GM18505 (cell line): ENCODE measurements around the gene PLTP.
A peak's percentile ranks its signal among the peaks of the same experiment; 100 is the strongest.
"Not testable (repeated sequence)": the region's sequence is repeated elsewhere in the genome, so short reads cannot be mapped to it uniquely, and the experiment has no call there.

Experiments
- ATAC-seq: cut with Tn5 transposase; IDR thresholded peaks from one replicate; pipeline ENCODE4 v1.9.1; 2021; ENCODE audit not compliant: unreplicated experiment
- POLR2A ChIP-seq: IDR thresholded peaks from 4 replicates; pipeline ENCODE4 v1.6.1; 2011; ENCODE audit warnings: borderline replicate concordance; ENCODE audit not compliant: insufficient read depth, insufficient read length; ENCODE audit errors: extremely low read depth

The PLTP gene

GRCh38 chr20:45892049-45892825 lies 19.7 kb downstream of the PLTP start:
- ATAC-seq, result no peak
- no peak for TF ChIP-seq POLR2A

GRCh38 chr20:45890985-45891983 lies 20.7 kb downstream of the PLTP start, which contains the start of the genes CTSA and NEURL2:
CTSA (plus strand) TSS chr20:45891335; CDS start chr20:45891569, 234 bp downstream.
NEURL2 (minus strand) TSS chr20:45891208; CDS start chr20:45890991, 217 bp downstream.
- peak; percentile 86 for TF ChIP-seq POLR2A
- peak; percentile 69 for ATAC-seq

GRCh38 chr20:45890077-45890984 lies 21.6 kb downstream of the PLTP start:
- ATAC-seq, result peak; percentile 11

GRCh38 chr20:45888681-45889080 lies 23.3 kb downstream of the PLTP start:
- TF ChIP-seq POLR2A, result no peak
- no peak for ATAC-seq

More at GRCh38 chr20:45890077-45890984, 21.6 kb downstream of the PLTP start:
- no peak for TF ChIP-seq POLR2A

DNA sequence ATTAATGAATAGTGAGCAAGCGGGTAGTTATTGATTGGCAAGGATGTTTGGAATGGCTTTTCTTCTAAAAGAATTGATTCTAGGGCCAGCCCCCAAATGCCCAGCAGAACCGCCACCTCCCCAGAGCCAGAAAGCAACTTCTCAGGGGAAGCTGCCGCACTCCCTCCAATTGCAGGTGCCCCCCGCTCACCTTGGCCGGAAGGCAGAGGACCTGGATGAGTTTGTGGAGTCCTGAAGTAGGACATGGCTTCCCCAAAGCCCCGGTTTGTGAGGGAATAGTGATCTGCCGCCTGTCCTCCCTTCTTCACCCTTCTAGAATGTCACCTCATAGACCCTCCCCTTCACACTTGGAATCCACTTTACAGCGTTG lies 24.6 kb downstream of the PLTP start, which contains the start of gene SPATA25:
Gene SPATA25 (minus strand): TSS at position 277 of the 370 bp plus-strand sequence. CDS start 32 bp downstream, at position 245.
- ATAC-seq, result no peak
- no peak for TF ChIP-seq POLR2A

- TF ChIP-seq POLR2A, result no peak
- no peak for ATAC-seq
Observed at GRCh38 chr20:45886590-45887345, 25.2 kb downstream of the PLTP start.

GRCh38 chr20:45883100-45883469 lies 28.9 kb downstream of the PLTP start:
- TF ChIP-seq POLR2A, result no peak
- ATAC-seq, result no peak

GRCh38 chr20:45882469-45883099 lies 29.4 kb downstream of the PLTP start:
- ATAC-seq, result no peak
- no peak for TF ChIP-seq POLR2A

DNA sequence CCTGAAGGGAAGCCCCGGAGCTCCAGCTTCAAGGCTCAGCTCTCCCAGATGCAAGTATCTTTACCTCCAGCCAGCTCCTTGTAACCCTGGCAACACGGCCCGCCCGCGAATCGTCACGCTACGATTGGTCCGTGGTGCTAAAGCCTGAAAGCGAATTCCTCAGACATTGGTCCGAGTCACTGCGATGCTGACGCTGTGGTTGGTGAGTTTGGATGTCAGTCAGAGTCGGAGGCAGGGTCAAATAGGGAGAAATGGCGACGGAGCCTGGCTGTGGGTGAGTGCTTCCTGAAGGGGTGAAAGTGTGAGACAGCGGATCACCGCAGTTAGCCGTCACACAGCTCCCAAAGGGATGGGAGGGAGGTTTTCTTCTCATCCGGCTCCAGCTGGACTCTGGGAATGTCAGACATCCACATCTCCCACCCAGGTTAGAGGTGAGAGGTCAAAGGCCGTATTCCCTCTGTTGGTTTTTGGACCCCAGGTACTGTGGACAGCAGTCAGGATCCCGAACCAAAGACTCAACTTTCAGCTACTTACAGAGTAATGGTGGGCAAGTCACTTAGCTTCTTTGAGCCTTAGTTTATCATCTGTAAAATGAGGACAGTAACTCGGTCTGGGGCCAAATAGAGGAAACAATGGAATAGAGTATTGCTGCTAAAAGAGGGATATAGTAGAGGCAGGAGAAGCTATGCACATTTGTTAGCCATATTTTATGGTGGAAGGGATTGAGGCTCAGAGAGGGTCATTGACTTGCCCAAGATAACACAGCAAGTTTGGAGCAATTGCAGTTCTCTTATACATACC lies 30.8 kb downstream of the PLTP start, which contains the start of gene ZSWIM1:
Gene ZSWIM1 (plus strand): TSS at position 240 of the 801 bp plus-strand sequence. CDS start 1,366 bp downstream, outside the sequence.
- ATAC-seq, result peak; percentile 92
- peak; percentile 91 for TF ChIP-seq POLR2A

GRCh38 chr20:45878076-45878761 lies 33.7 kb downstream of the PLTP start:
- ATAC-seq, result no peak
- no peak for TF ChIP-seq POLR2A

DNA sequence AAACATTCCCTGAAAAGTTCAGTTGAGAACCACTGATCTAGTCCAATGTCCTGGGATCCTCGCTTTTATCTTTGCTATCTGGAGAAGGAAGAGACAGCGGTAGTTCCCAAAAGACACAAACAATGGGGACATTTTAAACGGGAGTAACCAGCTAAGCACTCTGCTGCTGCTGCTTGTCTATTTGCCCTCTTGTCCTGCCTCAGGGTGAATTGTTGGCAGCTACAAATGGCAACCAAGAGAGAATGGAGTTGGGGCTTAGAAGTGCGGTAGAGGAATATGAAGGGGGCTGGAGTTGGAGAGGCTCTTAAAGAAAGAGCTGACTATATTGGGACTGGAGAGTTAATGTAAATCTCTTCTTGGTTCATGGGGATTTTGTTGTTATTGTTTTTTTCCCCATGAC lies 37.4 kb downstream of the PLTP start:
- ATAC-seq, result no peak

GRCh38 chr20:45874104-45874481 lies 37.9 kb downstream of the PLTP start:
- not testable (repeated sequence) for ATAC-seq

More for the DNA sequence above, 37.4 kb downstream of the PLTP start:
- TF ChIP-seq POLR2A, result no peak
